HG02884 (cell line): Measurements from ENCODE around the gene CBARP.

Experiments
- ATAC-seq: cut with Tn5 transposase; IDR thresholded peaks from one replicate; pipeline ENCODE4 v1.9.1; 2021; ENCODE audit warnings: mild to moderate bottlenecking, moderate library complexity; ENCODE audit not compliant: unreplicated experiment

CBARP gene

GRCh38 chr19:1275976-1276627 is 38.3 kb upstream of the CBARP start:
- no peak for ATAC-seq

GRCh38 chr19:1275260-1275975 is 37.6 kb upstream of the CBARP start, which contains the start of gene FAM174C:
TSS of gene FAM174C (plus strand) at chr19:1275530. CDS start at chr19:1275550, 20 bp downstream.
- ATAC-seq = peak; percentile 58

- no peak for ATAC-seq
Measured at GRCh38 chr19:1274852-1275259, 37.1 kb upstream of the CBARP start.

GRCh38 chr19:1274081-1274851 is 36.5 kb upstream of the CBARP start:
- no peak for ATAC-seq

- ATAC-seq = no peak
Measured at GRCh38 chr19:1273263-1274041, 35.6 kb upstream of the CBARP start.

GRCh38 chr19:1272423-1273262 is 34.8 kb upstream of the CBARP start:
- no peak for ATAC-seq

GRCh38 chr19:1271528-1272422 is 34.0 kb upstream of the CBARP start:
- ATAC-seq = no peak

- no peak for ATAC-seq
Measured at GRCh38 chr19:1270854-1271527, 33.2 kb upstream of the CBARP start.

GRCh38 chr19:1270213-1270853 is 32.5 kb upstream of the CBARP start:
- ATAC-seq = no peak

GRCh38 chr19:1269478-1270212 is 31.8 kb upstream of the CBARP start:
- ATAC-seq = peak; percentile 27

GRCh38 chr19:1269065-1269477 is 31.3 kb upstream of the CBARP start, which contains the start of gene CIRBP:
TSS of gene CIRBP (plus strand) at chr19:1269332. CDS start at chr19:1270934, 1,602 bp downstream.
- peak; percentile 51 for ATAC-seq

GRCh38 chr19:1268226-1269064 is 30.6 kb upstream of the CBARP start:
- ATAC-seq = no peak

- no peak for ATAC-seq
Measured at GRCh38 chr19:1267477-1268225, 29.8 kb upstream of the CBARP start.

GRCh38 chr19:1266916-1267476 is 29.2 kb upstream of the CBARP start:
- ATAC-seq = no peak
